AG10803 (cell line): ENCODE measurements around the gene ZAP70.

Experiments
- DNase-seq: peaks from one replicate; pipeline ENCODE4 v3.0.0; 2010; ENCODE audit warnings: low read depth
- H3K4me3 ChIP-seq: 2 replicates; pipeline ENCODE4 v1.5.1; 2011; ENCODE audit warnings: mild to moderate bottlenecking, low read length, control low read depth
- CTCF ChIP-seq: conservative IDR thresholded peaks from 2 replicates; pipeline ENCODE4 v1.5.1; 2011; ENCODE audit warnings: mild to moderate bottlenecking, low read length, control low read depth, inconsistent platforms

ZAP70 gene

DNA sequence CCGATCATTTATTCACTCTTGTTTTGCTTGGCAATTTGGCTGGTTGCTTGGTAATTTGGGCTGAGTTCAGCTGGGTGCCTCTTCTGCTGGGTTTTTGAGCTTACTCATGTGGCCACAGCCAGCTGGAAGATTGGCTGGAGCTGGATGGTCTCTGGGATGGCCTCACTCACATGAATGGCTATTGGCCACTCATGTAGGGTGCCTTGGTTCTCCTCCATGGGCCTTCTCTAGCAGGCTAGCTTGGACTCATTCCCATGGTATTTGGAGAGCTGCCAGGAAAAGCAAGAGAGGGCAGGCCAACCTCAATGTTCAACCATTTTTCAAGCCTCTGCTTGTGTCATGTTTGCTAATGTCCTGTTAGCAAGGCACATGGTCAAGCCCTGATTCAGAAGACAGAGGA is 16.9 kb downstream of the ZAP70 start:
- DNase-seq, result no peak
- H3K4me3 ChIP-seq, result no peak overlapping the region
- TF ChIP-seq CTCF, result no peak

DNA sequence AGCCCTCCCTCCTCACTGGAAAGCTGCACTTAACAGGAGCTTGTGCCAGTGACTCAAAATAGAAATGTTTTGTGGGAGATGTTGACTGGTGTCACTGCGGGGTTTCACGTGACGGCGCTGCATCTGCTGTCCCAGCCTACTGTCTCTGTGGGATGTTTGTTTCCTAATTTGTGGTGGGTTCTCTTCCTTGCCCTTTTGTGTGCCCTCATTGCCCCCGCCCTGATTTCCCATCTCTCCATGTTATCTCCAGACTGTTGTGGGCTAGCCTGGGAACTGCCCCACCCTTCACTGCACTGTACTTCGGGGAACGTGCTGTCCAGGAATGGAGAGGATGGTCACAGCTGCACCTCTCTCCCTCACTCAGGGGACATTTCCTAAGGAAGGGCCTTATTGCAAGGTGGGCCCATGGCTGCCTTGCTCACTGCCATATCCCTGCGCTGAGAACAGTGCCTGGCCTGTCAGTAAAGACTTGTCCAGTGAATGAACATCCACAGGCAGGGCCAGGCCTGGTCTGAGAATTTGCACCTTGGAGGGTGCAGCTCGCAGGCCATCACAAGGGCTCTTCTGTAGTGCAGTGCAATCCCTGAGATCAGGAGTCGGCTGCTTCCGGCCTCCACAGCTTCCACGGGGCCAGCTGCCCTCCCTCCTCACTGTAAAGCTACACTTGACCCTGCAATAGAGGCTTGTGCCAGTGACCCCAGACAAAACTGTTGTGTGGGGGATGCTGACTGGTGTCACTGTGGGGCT is 18.1 kb downstream of the ZAP70 start:
- TF ChIP-seq CTCF, result no peak
- no peak for DNase-seq
- H3K4me3 ChIP-seq, result no peak overlapping the region

GRCh38 chr2:97732436-97733340 is 19.3 kb downstream of the ZAP70 start:
- H3K4me3 ChIP-seq, result no peak overlapping the region
- no peak for DNase-seq
- TF ChIP-seq CTCF, result no peak

- H3K4me3 ChIP-seq, result no peak overlapping the region
- no peak for DNase-seq
- TF ChIP-seq CTCF, result no peak
These were observed 20.1 kb downstream of the ZAP70 start for GRCh38 chr2:97733341-97734035.

DNA sequence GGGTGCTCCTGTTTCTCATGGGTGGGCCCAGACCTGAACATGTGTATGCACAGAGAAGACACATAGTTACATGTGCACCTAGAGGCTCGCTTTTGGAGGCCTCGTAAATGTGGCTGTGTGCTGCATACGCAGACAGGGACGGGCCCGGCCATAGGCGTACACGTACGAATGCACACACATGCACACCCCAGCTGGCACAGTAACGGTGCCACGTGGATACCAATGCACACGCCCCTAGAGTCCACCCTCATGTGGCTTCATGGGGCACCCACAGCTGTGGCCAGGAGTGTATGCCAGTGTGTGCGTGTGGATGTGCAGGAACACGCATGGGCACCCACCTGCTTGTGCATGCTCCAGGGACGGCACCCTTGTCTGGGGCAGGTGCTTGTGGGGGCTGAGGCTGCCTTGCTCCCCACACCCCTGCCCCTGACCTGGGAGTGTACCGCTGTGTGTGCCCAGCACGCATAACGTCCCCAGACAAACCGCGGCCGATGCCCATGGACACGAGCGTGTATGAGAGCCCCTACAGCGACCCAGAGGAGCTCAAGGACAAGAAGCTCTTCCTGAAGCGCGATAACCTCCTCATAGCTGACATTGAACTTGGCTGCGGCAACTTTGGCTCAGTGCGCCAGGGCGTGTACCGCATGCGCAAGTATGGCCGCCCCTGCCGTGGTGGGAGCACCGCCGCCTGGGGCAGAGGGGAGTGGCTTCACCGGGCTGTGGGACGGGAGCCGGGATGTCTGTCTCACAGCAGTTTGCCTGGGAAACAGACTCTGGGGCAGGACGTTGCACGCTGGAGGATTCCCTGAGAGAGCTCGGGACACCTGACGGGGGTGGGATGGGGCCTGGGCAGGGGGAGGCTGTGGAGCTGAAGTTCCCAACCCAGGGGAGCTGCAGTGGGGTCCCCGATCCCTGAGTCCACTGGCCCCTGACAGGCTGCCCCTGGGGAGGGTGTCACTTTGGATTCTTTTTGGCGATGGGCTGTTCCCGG is 21.0 kb downstream of the ZAP70 start:
- DNase-seq, result no peak
- no peak for TF ChIP-seq CTCF
- H3K4me3 ChIP-seq, result no peak overlapping the region

- TF ChIP-seq CTCF, result no peak
- H3K4me3 ChIP-seq, result no peak overlapping the region
- no peak for DNase-seq
These were observed 21.8 kb downstream of the ZAP70 start for GRCh38 chr2:97735161-97735561.
